Lower lobe of right lung (tissue), 2 donors: Measurements from ENCODE around the gene GLIPR2. TPM values are rescaled to one million over a fixed set of nuclear protein-coding genes. Genes with fewer than 3 reads are reported as not detected.

Source experiments
- ATAC-seq, 2 donors: fragments of 200-7000 bp; cut with Tn5 transposase; one replicate each; pipeline ENCODE4 v1.9.1; 2020 to 2022; ENCODE audit warnings: mild to moderate bottlenecking in 2 of 2, moderate library complexity in 2 of 2
- DNase-seq: peaks from one replicate; pipeline ENCODE4 v3.0.0-alpha.2; 2020
- H3K27ac ChIP-seq: fragments of 200-600 bp; one replicate; pipeline ENCODE4 v1.8.0; 2022
- H3K27me3 ChIP-seq: fragments of 200-600 bp; one replicate; pipeline ENCODE4 v1.8.0; 2022; ENCODE audit warnings: low read depth
- H3K36me3 ChIP-seq: fragments of 200-600 bp; one replicate; pipeline ENCODE4 v1.8.0; 2022; ENCODE audit warnings: mild to moderate bottlenecking
- H3K4me1 ChIP-seq: fragments of 200-600 bp; one replicate; pipeline ENCODE4 v1.8.0; 2022
- H3K4me3 ChIP-seq: fragments of 200-600 bp; one replicate; pipeline ENCODE4 v1.8.0; 2022; ENCODE audit warnings: mild to moderate bottlenecking
- H3K9me3 ChIP-seq: fragments of 200-600 bp; one replicate; pipeline ENCODE4 v1.8.0; 2022
- CTCF ChIP-seq: fragments of 200-600 bp; IDR thresholded peaks from one replicate; pipeline ENCODE4 v1.8.0; 2022; ENCODE audit warnings: antibody characterized with exemption, mild to moderate bottlenecking
- intact Hi-C: fragments of 100-400 bp; cut with DNase I; formaldehyde crosslinking; loops from one replicate; pipeline ENCODE4 v1.11.0; 2022
- total RNA-seq: library from RNA; stranded (reverse); fragmentation: NEBNext Ultra II Directional; extraction: Animal tissue kit (Norgen Biotek cat#: 25700); gene quantifications from one replicate; pipeline ENCODE4 v1.2.1, GENCODE V29; 2021
- donor health status: DM: no; HTN: yes; CAD: no; lungs with severe emphysema.

Gene GLIPR2
- total RNA-seq, 1 donor from 2014 or later, result 108 TPM

GRCh38 chr9:36166168-36166927 lies 29.8 kb downstream of the GLIPR2 start:
- peak; percentile 96 to 97 for ATAC-seq
- H3K9me3 ChIP-seq, result no peaks in the 10 kb centered on the region
- peak; percentile 88 for DNase-seq
- H3K36me3 ChIP-seq, result no peaks in the 10 kb centered on the region
- H3K27me3 ChIP-seq, result no peaks in the 10 kb centered on the region
- peaks cover 19% of the 10 kb centered on the region for H3K4me1 ChIP-seq
- intact Hi-C loops, result loop anchor here (5.0 kb wide), 1 partner anchor 64 kb away; no protein-coding TSS in a partner anchor
- peak overlapping the region; percentile 49 for H3K4me3 ChIP-seq
- H3K27ac ChIP-seq, result peak overlapping the region; percentile 51
- TF ChIP-seq CTCF, result peak; percentile 97

GRCh38 chr9:36169166-36169565 lies 32.6 kb downstream of the GLIPR2 start, which contains the start of gene CCIN:
TSS of gene CCIN (plus strand) at chr9:36169388. CDS start at chr9:36169503, 115 bp downstream.
- H3K4me3 ChIP-seq, result no peak within 1 kb of the TSS
- intact Hi-C loops, result loop anchor here (5.0 kb wide), 1 partner anchor 67 kb away; no protein-coding TSS in a partner anchor
- TF ChIP-seq CTCF, result no peak
- ATAC-seq (no peak), DNase-seq (no peak)
- no peaks in the 10 kb centered on the region for H3K9me3 ChIP-seq
- peaks cover 11% of the 10 kb centered on the region for H3K4me1 ChIP-seq
- H3K27ac ChIP-seq, result no peak within 1 kb of the TSS
- no peaks in the 10 kb centered on the region for H3K27me3 ChIP-seq
- H3K36me3 ChIP-seq, result no peaks in the 10 kb centered on the region

GRCh38 chr9:36169708-36170107 lies 33.2 kb downstream of the GLIPR2 start:
- H3K27ac ChIP-seq, result no peak overlapping the region
- DNase-seq, result no peak
- H3K27me3 ChIP-seq, result no peaks in the 10 kb centered on the region
- intact Hi-C loops, result loop anchor here (5.0 kb wide), 1 partner anchor 67 kb away; no protein-coding TSS in a partner anchor
- H3K36me3 ChIP-seq, result no peaks in the 10 kb centered on the region
- H3K4me3 ChIP-seq, result no peak overlapping the region
- H3K4me1 ChIP-seq, result peaks cover 11% of the 10 kb centered on the region
- ATAC-seq, result no peak
- H3K9me3 ChIP-seq, result no peaks in the 10 kb centered on the region
- no peak for TF ChIP-seq CTCF

GRCh38 chr9:36170531-36170930 lies 34.0 kb downstream of the GLIPR2 start:
- Histone ChIP-seq H3K4me3 (no peak overlapping the region), H3K9me3 (no peaks in the 10 kb centered on the region), H3K36me3 (no peaks in the 10 kb centered on the region), H3K27ac (no peak overlapping the region), H3K4me1 (peaks cover 11% of the 10 kb centered on the region), H3K27me3 (no peaks in the 10 kb centered on the region)
- no peak for ATAC-seq
- no peak for DNase-seq
- no peak for TF ChIP-seq CTCF
- intact Hi-C loops, result no loop called here

GRCh38 chr9:36173861-36174260 lies 37.3 kb downstream of the GLIPR2 start:
- Histone ChIP-seq H3K9me3 (no peaks in the 10 kb centered on the region), H3K4me3 (no peak overlapping the region), H3K27me3 (no peaks in the 10 kb centered on the region), H3K36me3 (no peaks in the 10 kb centered on the region), H3K27ac (no peak overlapping the region), H3K4me1 (no peaks in the 10 kb centered on the region)
- ATAC-seq (no peak), DNase-seq (no peak)
- no peak for TF ChIP-seq CTCF
- intact Hi-C loops, result no loop called here
